MM.1S (cell line): ENCODE measurements around the gene SMC1B.
"Not testable (repeated sequence)": the region's sequence is repeated elsewhere in the genome, so short reads cannot be mapped to it uniquely, and the experiment has no call there.

Source experiments
- DNase-seq: peaks from one replicate; pipeline ENCODE4 v3.0.0-alpha.2; 2015
- H2AFZ ChIP-seq: fragments of 300-600 bp; sonication (generic); 2 replicates; pipeline ENCODE4 v1.6.0; 2016; ENCODE audit warnings: antibody characterized with exemption, low read length
- H3F3A ChIP-seq: fragments of 300-600 bp; sonication (generic); 2 replicates; pipeline ENCODE4 v1.6.1; 2016; ENCODE audit warnings: mild to moderate bottlenecking, antibody characterized with exemption, low read length, moderate library complexity, mixed read lengths; ENCODE audit not compliant: insufficient read depth
- H3K27ac ChIP-seq: fragments of 300-600 bp; sonication (generic); 2 replicates; pipeline ENCODE4 v1.5.1; 2016; ENCODE audit warnings: mild to moderate bottlenecking, low read length
- H3K27me3 ChIP-seq: fragments of 300-600 bp; sonication (generic); replicated peaks from 2 replicates; pipeline ENCODE4 v1.6.0; 2016; ENCODE audit warnings: low read length; ENCODE audit not compliant: insufficient read depth
- H3K36me3 ChIP-seq: fragments of 300-600 bp; sonication (generic); replicated peaks from 2 replicates; pipeline ENCODE4 v1.6.1; 2016; ENCODE audit warnings: mild to moderate bottlenecking, low read length, mixed read lengths; ENCODE audit not compliant: insufficient read depth
- H3K4me1 ChIP-seq: fragments of 300-600 bp; sonication (generic); 2 replicates; pipeline ENCODE4 v1.6.1; 2016; ENCODE audit warnings: low read length, mixed read lengths
- H3K4me2 ChIP-seq: fragments of 300-600 bp; sonication (generic); 2 replicates; pipeline ENCODE4 v1.6.0; 2016; ENCODE audit warnings: low read depth, low read length
- H3K4me3 ChIP-seq: fragments of 300-600 bp; sonication (generic); 2 replicates; pipeline ENCODE4 v1.5.1; 2016; ENCODE audit warnings: low read length, mixed read lengths
- H3K79me2 ChIP-seq: fragments of 300-600 bp; sonication (generic); 2 replicates; pipeline ENCODE4 v1.6.1; 2016; ENCODE audit warnings: mixed run types, low read length, mixed read lengths
- H3K9ac ChIP-seq: fragments of 300-600 bp; sonication (generic); 2 replicates; pipeline ENCODE4 v1.6.1; 2016; ENCODE audit warnings: low read length, mixed read lengths
- H3K9me2 ChIP-seq: fragments of 300-600 bp; sonication (generic); replicated peaks from 2 replicates; pipeline ENCODE4 v1.6.1; 2016; ENCODE audit warnings: mild to moderate bottlenecking, low read length, mixed read lengths; ENCODE audit not compliant: insufficient read depth
- H3K9me3 ChIP-seq: fragments of 300-600 bp; sonication (generic); replicated peaks from 2 replicates; pipeline ENCODE4 v1.6.1; 2016; ENCODE audit warnings: mild to moderate bottlenecking, low read length, mixed read lengths; ENCODE audit not compliant: insufficient read depth
- H4K20me1 ChIP-seq: fragments of 300-600 bp; sonication (generic); 2 replicates; pipeline ENCODE4 v1.6.1; 2016; ENCODE audit warnings: mild to moderate bottlenecking, low read length, moderate library complexity, mixed read lengths; ENCODE audit not compliant: insufficient read depth
- EZH2 ChIP-seq: fragments of 300-600 bp; sonication (generic); optimal IDR thresholded peaks from 2 replicates; pipeline ENCODE3; 2017; ENCODE audit warnings: low read depth, mild to moderate bottlenecking, antibody characterized with exemption, low read length, mixed read lengths
- EZH2phosphoT487 ChIP-seq: fragments of 300-600 bp; sonication (generic); IDR thresholded peaks from 2 replicates; pipeline ENCODE4 v1.6.1; 2018; ENCODE audit warnings: antibody characterized with exemption, low read length
- TF ChIP-seq, protein P1 (sequence below): fragments of 300-600 bp; sonication (generic); IDR thresholded peaks from 2 replicates; pipeline ENCODE4 v1.5.1; 2016; ENCODE audit warnings: antibody characterized with exemption, low read length, mixed read lengths

SMC1B gene

DNA sequence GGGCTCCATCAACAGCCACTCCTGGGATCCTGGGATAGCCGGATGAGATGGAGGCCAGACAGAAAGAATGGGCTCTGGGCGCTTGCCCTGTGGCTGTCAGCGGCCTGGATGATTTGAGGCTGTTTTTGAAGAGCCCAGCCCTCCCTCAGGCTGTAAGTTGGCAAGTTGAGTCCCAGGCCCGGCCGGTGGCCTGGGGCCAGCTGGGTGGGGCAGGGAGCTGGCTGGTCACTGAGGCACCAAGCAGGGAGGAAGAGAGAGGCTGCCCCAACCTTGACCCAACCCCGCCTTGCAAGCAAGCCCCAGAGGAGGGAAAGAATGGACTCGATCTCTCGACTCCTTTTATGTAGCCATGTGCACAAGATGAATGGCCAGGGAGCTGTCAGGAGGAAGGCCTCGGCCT, 35.0 kb upstream of the SMC1B start:
- Histone ChIP-seq H4K20me1 (no peaks in the 10 kb centered on the region), H3K27ac (no peak overlapping the region), H3K9ac (no peak overlapping the region), H3K4me3 (no peak overlapping the region), H3K4me1 (no peaks in the 10 kb centered on the region), H3K9me3 (no peaks in the 10 kb centered on the region), H3F3A (no peaks in the 10 kb centered on the region), H3K79me2 (no peaks in the 10 kb centered on the region), H2AFZ (no peak overlapping the region), H3K4me2 (no peak overlapping the region), H3K27me3 (peaks cover 87% of the 10 kb centered on the region), H3K9me2 (no peaks in the 10 kb centered on the region), H3K36me3 (no peaks in the 10 kb centered on the region)
- TF ChIP-seq EZH2 = no peak
- no peak for TF ChIP-seq EZH2phosphoT487
- TF ChIP-seq, protein P1, sequence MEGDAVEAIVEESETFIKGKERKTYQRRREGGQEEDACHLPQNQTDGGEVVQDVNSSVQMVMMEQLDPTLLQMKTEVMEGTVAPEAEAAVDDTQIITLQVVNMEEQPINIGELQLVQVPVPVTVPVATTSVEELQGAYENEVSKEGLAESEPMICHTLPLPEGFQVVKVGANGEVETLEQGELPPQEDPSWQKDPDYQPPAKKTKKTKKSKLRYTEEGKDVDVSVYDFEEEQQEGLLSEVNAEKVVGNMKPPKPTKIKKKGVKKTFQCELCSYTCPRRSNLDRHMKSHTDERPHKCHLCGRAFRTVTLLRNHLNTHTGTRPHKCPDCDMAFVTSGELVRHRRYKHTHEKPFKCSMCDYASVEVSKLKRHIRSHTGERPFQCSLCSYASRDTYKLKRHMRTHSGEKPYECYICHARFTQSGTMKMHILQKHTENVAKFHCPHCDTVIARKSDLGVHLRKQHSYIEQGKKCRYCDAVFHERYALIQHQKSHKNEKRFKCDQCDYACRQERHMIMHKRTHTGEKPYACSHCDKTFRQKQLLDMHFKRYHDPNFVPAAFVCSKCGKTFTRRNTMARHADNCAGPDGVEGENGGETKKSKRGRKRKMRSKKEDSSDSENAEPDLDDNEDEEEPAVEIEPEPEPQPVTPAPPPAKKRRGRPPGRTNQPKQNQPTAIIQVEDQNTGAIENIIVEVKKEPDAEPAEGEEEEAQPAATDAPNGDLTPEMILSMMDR = no peak
- no peak for DNase-seq

DNA sequence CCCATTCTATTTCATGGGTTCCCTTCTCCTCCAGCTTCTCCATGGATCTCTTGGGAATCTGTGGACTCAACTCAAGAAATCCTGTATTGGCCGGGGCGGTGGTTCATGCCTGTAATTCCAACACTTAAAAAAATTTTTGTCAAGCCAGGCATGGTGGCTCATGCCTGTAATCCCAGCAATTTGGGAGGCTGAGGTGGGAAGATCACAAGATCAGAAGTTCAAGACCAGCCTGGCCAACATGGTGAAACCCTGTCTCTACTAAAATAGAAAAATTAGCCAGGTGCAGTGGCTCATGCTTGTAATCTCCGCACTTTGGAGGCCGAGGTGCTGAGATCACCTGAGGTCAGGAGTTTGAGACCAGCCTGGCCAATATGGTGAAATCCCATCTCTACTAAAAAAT, 34.2 kb upstream of the SMC1B start:
- not testable (repeated sequence) for H2AFZ ChIP-seq, H3K27ac ChIP-seq, H3F3A ChIP-seq, H3K9ac ChIP-seq, DNase-seq, H3K36me3 ChIP-seq, H3K9me2 ChIP-seq, H4K20me1 ChIP-seq, H3K79me2 ChIP-seq, H3K9me3 ChIP-seq, H3K4me2 ChIP-seq, H3K4me1 ChIP-seq, H3K4me3 ChIP-seq
- H3K27me3 ChIP-seq = peaks cover 79% of the 10 kb centered on the region

DNA sequence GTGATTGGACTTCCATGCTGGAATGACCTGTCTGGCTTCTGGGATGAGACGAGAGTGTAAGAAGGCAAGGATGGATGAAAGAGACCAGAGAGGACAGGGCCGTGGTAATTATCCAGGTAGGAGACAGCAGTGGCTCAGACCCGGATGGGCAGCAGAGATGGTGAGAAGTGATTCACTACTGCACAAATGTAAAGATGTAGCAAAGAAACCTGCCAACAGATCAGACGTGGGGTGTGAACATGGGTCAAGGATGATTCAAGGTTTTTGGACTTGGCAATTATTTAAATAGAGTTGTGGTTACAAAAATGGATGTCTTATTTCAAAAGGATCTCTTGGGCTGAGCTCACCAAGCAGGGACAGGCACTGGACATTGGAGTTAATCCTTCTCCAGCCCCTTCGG, 32.8 kb upstream of the SMC1B start:
- DNase-seq = no peak
- H3K9me2 ChIP-seq = no peaks in the 10 kb centered on the region
- TF ChIP-seq, protein P1 = no peak
- no peak for TF ChIP-seq EZH2
- TF ChIP-seq EZH2phosphoT487 = no peak
- H3K9ac ChIP-seq = no peak overlapping the region
- no peaks in the 10 kb centered on the region for H4K20me1 ChIP-seq
- no peaks in the 10 kb centered on the region for H3K4me1 ChIP-seq
- H3K27ac ChIP-seq = no peak overlapping the region
- H3K27me3 ChIP-seq = peaks cover 65% of the 10 kb centered on the region
- H3F3A ChIP-seq = no peaks in the 10 kb centered on the region
- no peak overlapping the region for H3K4me3 ChIP-seq
- no peaks in the 10 kb centered on the region for H3K36me3 ChIP-seq
- H2AFZ ChIP-seq = no peak overlapping the region
- no peak overlapping the region for H3K4me2 ChIP-seq
- H3K9me3 ChIP-seq = no peaks in the 10 kb centered on the region
- H3K79me2 ChIP-seq = no peaks in the 10 kb centered on the region

DNA sequence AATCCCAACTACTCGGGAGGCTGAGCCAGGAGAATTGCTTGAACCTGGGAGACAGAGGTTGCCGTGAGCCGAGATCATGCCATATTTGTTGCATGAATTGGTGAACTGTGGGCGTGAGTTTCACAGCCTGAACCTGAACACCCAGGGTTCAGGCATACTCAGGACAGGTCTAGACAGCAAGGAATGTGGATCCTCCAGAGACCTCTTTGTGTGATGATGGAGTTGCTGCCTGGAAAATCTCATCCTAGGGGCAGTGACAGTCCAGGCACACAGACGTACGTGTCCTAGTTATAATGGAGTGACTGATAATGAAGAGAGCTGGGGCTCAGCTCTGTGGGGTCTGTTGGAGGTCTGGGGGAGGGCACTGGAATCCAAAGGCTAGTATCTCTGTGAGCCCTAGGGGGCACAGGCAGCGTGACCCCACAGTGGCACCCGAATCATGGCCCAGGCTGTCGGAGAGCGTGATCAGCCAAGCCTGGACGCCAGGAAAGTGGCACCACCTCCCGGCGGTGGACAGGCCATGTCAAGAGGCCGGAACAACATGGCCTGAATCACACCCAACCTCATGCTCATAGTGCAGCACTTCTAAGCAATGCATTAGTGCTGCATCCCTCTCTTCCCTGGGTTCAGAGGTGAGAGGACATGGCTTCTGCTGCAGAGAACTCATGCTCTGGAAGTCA, 31.8 kb upstream of the SMC1B start:
- H3F3A ChIP-seq = no peaks in the 10 kb centered on the region
- no peak overlapping the region for H2AFZ ChIP-seq
- H4K20me1 ChIP-seq = no peaks in the 10 kb centered on the region
- no peaks in the 10 kb centered on the region for H3K9me3 ChIP-seq
- H3K27me3 ChIP-seq = peaks cover 55% of the 10 kb centered on the region
- no peak overlapping the region for H3K27ac ChIP-seq
- no peaks in the 10 kb centered on the region for H3K9me2 ChIP-seq
- no peaks in the 10 kb centered on the region for H3K36me3 ChIP-seq
- no peak for DNase-seq
- H3K79me2 ChIP-seq = no peaks in the 10 kb centered on the region
- no peak overlapping the region for H3K9ac ChIP-seq
- H3K4me3 ChIP-seq = no peak overlapping the region
- no peak overlapping the region for H3K4me2 ChIP-seq
- TF ChIP-seq EZH2phosphoT487 (no peak), EZH2 (no peak)
- TF ChIP-seq, protein P1 = no peak
- no peaks in the 10 kb centered on the region for H3K4me1 ChIP-seq
